Measurements from ENCODE around the gene SLC23A3.

SLC23A3 gene

DNA sequence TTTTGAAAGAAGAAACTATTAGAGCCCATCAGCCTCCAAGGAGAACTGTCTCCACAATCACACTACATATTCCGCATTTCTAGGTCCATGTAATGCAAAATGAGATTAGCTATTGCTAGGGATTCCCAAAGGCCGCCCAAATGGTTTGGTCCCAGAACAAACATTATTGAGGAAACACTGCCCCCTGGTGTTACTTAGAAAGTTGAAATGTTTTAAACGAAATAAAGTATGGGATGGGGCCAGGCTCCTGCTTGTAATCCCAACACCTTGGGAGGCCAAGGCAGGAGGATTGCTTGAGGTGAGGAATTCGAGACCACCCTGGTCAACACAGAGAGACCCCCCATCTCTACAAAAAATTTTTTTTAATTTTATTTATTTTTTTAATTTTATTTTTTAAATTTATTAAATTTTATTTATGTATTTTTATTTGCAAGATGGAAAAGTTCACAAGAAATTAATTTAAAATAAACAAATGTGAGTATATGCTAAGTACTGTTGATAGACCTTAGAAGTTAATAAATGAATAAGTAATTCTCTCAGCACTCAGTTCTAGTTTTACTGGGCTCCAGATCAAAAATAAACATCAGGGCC is 14.7 kb downstream of the SLC23A3 start:
- peak in 1 of 3 donors; percentile 71 for DNase-seq (ENCODE audit: low read depth in 2 of 3, low spot score in 1 of 3)

DNA sequence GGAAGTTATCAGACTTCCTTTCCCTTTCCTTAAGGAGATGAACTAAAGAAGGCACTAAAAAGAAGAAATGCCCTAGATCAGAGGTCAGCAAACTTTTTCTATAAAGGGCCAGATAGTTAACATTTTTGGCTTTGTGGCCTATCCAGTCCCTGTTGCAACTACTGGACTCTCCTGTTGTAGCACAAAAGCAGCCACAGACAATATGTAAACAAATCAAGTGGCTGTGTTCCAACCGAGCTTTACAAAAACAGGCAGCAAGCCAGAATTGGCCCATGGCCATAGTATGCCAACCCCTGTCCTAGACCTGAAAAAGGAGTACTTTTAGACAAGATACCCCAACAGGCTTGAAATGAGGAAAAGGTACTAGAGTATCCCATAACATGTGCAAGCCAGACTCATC is 20.2 kb downstream of the SLC23A3 start:
- DNase-seq (ENCODE audit: low read depth in 2 of 3, low spot score in 1 of 3) = no peak

DNA sequence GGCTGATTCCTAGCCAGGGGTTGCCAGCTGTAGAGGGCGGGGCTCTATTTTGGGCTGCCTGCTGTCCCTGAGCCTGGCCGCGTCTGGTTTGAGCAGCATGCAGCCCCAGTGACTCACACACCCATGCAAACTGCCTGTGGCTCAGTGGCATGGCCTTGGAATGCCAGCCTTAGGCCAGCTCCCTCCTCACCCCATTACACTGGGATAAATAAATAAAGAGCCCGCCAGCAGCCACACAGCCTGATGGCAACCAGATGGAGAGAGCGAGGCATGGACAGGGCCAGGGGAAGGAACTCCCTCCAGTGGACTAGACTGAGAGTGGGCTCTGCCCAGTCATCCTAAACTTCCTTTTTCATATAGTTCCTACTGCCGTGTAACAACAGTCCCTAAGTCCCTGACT is 27.5 kb downstream of the SLC23A3 start:
- DNase-seq (ENCODE audit: low read depth in 2 of 3, low spot score in 1 of 3) = no peak

DNA sequence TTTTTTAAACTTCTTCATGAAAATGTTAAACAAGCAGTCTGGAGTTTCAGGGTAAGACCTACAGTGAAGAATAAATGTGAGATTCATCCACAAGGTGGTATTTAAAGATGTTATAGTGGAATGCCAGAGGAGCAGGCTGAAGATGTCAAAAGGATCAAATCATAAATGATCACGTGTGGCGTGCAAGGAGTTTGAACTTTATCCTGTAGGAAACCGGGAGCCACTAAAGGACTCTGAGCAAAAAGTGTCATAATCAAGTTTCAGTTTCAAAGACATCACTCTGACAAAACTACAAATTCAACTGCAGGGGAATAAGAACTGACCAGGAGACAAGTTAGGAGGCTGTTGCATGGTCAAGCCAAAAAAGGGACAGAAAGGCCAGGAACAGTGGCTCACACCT is 29.1 kb downstream of the SLC23A3 start:
- DNase-seq (ENCODE audit: low read depth in 2 of 3, low spot score in 1 of 3) = no peak

DNA sequence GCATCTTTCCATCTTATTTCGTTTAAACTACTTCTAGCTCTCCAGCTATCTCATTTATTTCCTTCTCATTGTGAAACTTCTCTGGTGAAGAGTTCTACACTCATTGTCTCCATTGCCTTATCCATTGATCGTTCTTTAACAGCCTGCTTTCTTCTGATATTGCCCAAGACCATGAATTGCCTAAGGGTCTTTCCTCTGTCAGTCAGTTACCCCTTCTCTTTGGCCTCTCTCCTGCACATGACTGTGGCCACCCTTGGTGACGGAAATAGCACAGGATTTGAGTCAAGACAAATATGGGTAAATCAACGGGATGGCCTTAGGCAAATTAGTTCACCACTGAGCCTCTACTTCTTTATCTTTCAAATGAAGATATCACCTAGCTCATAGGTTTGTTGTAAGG is 35.9 kb downstream of the SLC23A3 start:
- DNase-seq (ENCODE audit: low read depth in 2 of 3, low spot score in 1 of 3) = no peak

DNA sequence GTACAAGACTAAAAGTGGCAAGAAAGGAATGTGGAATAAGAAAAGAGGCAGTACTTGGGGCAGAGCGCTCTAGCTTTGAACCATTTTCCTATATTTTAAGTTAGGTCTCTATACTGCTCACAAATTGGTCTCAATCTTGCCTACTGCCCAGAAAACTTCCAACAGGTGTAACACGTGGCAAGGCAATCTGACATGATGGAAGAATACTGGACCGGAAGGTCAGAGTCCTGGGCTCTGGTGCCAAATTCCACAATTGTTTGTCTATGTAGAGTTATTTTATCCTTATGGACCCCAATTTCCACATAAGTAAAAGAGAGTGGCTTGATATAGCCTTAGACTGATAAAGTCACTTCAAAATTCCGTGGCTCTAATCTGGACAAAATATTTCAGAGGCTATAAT is 38.1 kb downstream of the SLC23A3 start:
- DNase-seq (ENCODE audit: low read depth in 2 of 3, low spot score in 1 of 3) = no peak

DNA sequence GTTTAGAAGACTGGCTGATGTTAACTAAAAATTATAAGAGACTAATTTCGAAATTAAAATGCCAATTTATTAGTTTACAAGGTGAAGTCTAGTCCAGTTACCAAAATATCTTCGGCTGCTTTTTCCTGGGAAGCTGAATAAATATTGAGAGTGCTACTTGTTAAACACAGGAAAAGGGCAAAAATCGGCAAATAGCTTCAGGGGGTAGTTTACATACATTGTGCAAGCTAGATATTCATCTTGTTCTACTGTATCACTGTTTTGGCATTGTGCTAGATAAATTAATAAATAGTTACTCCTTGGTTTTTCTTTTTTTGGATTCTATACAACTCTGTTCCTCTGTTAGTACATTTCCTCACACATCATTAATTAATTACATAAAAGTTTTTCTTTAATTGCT is 38.5 kb downstream of the SLC23A3 start:
- DNase-seq (ENCODE audit: low read depth in 2 of 3, low spot score in 1 of 3) = no peak

DNA sequence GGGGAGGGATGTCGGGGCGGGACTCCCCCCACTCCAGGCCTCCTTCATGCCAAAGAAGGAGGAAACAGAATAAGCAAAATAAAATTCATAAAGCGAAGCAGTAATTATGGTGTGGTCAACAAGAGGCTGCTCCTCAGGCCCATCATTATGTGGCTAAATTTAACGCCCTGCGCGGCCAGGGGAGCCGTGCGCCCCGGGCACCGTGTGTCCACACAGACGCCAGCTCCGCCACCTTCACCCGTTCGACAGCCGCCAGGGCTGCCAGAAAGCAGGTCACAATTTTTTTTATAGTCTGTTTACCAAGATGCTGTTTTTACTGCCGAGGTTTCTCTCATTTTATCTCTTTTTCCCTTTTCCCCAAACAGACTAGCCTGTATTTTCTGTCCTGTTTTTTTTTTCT is 40.2 kb downstream of the SLC23A3 start:
- DNase-seq (ENCODE audit: low read depth in 2 of 3, low spot score in 1 of 3) = no peak

DNA sequence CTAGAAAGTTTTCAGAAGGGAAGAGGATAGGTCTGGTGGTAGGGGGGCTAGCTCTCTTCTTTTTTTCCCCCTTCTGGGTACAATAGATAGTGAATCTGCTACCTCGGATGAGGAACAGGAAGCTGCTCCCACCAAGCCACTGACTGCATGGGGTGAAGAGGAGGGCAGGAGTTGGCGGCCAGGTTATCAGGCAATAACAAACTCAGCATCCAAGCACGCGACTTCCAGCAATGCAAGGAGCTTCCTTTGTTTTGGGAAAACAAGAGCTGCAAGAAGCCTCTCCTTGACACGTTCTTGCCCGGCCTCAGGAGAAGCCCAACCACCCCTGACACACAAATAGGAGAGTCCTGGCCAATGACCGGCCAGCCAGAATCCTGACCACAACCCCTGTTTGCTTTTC is 41.4 kb downstream of the SLC23A3 start:
- DNase-seq (ENCODE audit: low read depth in 2 of 3, low spot score in 1 of 3) = no peak

DNA sequence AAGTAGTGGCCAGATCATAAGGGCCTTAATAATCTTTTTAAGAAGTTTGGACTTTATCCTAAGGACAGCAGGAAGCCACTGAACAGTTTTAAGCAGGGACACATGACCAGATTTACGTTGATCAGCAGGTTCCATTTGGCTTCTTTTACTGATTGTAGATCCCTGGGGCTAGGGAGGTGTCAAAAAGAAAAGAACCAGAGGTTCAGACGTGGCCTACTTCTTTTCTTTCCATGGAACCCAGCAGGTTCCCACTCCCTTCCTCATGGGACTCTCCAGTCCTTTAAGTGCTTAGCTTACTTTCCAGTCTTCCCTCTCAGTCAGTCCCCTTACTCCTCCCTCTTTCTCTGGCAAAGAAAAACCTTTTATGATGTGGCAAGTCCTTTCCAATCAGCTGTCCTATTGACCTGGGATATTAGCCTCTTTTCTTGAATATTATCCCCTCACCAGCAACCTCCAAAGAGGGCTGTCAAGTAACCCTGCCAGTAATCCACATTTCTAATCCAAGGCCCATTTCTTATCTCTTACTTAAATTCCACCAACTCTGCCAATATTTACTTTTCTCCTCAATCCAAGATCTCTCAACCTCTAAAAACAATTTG is 42.7 kb downstream of the SLC23A3 start:
- no peak for DNase-seq (ENCODE audit: low read depth in 2 of 3, low spot score in 1 of 3)

DNA sequence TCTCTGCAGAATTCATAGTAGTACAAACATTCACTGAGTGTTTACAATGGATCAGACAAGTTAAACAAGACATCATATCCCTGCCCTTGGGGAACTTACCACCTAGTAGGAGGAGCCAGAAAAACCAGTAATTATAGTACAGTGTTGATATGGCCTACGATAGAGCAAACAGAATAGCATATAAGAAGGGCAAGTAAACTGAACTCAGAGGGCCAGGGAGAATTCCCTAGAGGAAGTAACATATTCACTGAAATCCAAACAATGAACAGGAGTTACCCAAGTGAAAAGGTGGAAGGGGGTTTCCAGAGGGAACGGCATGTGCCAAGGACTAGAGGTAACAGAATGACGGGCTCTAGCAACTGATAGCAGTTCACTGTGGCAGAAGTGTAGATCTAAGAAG is 43.3 kb downstream of the SLC23A3 start:
- DNase-seq (ENCODE audit: low read depth in 2 of 3, low spot score in 1 of 3) = no peak

DNA sequence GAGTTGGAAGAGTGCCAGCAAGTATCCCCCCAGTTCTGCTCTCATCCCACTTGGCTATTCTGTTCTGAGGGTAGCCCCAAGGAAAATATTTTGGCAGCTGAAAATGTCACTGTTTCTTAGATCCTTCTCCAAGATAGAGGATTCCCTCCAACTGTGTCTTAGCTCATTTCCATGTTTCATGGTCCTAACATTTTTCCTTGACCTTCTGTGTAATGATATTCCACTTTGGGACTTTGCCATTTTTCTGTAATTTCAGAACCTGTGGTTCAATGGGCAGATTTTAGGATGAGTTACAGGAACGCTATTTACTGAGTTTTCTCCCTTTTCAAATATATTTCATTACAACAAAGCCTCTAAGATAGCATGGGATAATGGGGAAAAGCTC is 44.0 kb downstream of the SLC23A3 start:
- DNase-seq (ENCODE audit: low read depth in 2 of 3, low spot score in 1 of 3) = no peak

DNA sequence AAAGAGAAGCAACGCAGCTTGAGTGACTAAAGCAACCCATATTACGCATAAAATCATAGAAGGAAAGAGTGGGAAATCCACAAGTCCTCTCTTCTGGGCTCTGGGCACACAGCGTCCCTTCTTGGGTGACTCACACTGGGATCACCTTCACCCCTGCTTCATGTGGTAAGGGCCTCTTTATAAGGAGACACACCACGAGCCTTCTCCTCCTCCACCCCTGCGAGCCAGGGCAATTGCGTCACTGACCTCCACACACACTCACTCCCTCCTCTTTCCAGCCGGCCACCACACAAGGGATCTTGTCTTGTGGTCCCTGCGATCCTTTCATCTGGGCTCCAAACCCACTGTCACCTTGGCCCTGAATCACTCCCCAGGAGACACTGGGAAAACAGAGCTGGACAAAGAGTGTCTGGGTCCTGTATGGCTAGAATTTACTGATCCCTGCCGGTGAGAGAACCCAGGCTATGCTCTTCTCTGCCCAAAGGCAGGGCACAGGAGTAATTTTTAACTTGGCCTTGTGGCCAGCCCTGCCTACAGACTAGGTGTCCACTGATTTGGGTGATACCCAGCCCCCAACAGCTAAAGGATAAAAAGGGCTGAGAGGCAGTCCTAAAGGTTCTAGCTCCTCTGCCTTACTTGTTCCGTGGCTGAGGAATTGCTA is 44.5 kb downstream of the SLC23A3 start:
- no peak for DNase-seq (ENCODE audit: low read depth in 2 of 3, low spot score in 1 of 3)

DNA sequence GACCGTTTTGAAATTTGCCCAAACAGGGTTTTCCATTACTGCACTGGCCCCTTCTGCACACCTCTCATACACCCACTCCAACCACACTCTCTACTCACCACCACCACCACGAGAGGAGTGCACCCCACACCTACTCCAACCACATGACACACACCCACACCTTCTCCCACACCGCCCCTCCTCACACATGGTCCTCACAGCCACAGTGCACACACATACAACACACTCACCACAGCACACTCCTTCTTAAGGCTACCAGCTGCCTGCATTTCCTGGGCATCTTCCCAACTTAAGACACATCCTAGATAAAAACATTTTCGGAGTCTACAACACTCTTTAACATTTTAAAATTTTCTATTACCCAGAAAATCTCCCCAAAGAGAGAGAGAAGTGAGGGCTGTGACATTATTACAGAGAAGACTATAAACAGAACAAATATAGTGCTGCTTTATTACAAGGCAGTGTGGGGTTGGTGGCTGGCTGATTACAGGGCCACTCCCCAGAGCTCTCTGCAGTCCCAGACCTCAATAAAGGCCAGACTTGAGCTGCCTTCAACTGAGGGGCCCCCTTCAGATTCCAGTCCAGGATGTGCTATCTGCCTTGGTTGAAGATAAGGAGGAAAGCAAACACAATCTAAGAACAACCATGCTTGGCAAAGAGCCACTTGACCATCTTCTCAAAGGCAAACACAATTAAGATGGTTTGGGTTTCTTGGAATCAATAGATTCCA is 45.3 kb downstream of the SLC23A3 start:
- DNase-seq (ENCODE audit: low read depth in 2 of 3, low spot score in 1 of 3) = no peak

DNA sequence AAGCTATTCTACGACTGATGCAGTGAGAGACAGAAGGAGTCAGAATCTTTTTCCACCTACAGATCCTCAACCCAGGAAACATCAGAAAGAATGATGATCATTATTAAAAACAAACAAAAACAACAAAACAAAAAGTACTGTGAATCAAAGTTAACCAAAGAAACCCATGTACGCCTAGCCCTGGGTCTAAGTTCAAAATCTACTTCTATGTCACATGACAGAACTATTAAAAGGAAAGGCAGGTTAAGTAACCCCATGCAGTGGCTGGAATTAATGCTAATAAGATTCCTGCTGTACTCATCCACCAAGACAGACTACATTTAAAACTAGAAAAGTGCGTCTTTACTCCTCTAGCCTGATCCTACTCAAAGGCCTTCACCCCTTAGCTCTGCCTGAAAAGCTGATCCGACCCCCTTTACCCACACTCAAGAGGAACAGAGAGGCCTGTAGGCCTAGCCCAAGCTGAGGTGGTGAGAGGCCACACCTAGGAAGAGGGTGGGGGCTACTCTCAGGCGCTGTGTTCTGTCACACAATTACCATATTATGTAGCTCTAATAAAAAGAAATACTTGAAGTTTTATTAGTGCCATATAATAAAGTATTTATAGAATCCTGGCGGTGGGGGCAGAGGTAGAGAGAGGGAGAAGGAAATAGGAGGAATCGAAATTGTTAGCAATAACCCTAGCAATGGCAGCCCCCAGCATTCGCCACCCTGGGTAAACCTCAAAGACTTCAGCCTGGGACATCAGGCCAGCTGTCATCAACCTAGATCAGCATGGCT is 46.3 kb downstream of the SLC23A3 start:
- DNase-seq (ENCODE audit: low read depth in 2 of 3, low spot score in 1 of 3) = no peak

DNA sequence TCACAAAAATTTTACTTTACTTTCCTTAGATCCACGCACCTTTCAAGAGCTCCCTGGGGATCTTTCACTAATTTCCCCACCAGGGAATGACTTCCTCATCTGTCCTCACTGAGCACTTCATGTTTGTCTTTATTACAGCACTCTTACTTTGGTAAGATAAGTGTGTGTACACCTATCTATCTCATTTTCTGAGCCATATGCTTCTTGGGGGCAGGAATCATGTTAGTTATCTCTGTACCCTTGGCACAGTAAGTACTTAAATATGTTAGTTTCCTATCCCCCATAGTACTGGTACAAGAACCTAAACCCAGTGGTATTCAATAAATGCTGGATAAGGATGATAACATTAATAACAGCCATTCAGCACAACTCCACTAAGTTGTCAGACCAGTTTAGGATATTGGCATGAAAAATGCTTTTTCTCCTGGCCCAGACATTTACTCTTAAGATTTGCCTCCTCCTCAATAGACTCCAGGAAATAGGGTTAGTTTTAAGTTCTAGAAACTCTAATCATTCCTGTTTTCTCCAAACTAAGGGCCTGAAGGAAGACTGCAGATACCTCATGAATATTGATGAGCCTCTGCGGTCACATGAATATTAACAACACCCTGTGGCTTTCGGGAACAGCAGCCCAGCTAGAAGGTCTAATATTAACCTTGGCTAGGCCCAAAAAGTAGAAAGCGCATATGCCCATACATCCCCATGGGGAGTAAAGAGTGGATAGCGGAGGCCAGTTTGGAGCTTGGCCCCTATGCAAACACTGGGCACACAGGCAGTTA is 47.4 kb downstream of the SLC23A3 start:
- DNase-seq (ENCODE audit: low read depth in 2 of 3, low spot score in 1 of 3) = no peak

DNA sequence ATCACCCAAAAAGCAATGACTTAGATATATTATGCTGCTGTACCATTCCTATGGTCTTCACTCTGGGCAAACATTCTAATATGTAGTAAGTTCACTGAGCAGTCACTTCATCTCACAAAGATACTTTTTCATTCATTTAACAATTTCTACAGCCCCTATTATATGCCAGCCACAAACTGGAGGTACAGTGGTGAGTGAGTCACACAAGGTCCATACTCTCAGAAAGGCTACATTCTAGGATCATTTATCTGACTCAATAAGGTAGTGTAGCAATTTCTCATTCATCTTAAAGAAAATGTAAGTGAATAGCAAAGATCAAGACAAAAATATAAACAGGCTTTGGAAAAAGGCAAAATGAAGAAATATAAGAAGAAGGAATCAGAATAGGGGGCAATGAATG is 49.7 kb downstream of the SLC23A3 start:
- no peak for DNase-seq (ENCODE audit: low read depth in 2 of 3, low spot score in 1 of 3)

DNA sequence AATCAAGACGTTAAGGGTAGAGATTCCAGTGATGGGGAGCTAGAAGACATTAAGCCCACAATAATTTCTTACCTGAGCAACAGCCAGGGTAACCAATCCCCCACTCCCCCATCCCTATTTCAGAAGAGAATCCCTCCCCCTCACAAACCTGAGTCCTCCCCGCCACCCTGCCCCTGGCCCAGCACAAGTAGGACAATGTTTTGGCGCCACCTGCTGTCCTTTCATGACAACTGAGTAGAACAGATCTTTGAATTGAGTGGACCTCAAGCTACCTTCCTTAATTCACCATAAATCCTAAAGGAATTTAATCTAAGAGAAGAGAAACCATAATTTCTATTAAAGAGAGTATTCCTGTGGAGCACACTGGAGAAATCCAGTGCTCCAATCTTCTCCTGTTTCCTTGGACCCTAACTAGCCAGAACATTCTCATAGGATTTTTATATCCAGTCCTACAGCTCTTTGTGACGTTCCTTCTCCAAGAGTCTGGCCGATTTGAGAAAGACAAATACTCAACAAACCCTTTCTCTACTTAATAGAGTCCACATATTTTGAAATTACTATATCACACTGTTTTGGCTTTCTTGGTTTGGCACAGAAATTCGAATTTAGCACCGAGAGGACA is 50.3 kb downstream of the SLC23A3 start:
- DNase-seq (ENCODE audit: low read depth in 2 of 3, low spot score in 1 of 3) = peak; percentile 29 to 58 (median 50)

DNA sequence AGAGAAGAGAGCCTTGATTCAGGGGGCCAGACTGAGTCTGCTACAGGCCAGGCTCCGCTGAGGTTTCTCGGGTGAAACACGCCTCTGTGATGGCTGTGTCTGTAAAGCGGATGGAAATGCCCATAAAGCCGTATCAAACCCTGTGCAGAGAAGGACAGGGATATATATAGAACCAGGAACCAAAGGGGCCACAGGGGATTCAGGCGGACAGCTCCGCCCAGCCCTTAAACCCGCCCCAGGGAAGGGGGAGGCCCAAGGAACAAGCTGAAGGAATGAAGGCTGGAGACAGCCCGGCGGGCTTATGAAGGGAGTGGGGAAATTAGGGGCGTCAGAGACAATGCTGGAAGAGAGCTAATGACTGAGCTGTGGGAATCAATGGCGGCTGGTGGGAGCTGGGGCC is 51.3 kb downstream of the SLC23A3 start:
- no peak for DNase-seq (ENCODE audit: low read depth in 2 of 3, low spot score in 1 of 3)
